Spleen (tissue), 7 donors: ENCODE data around the gene ASIC4.

Experiments used
- CTCF ChIP-seq, 11 experiments: fragments of 200-600 bp in 7 of 11; fragments of 450-650 bp in 4 of 11; sonication (generic) in 4 of 11; IDR thresholded peaks in 8 of 11; conservative IDR thresholded peaks in 3 of 11; 1 replicate in 7 of 11; 2 replicates in 4 of 11; pipeline versions ENCODE4 v1.4.0 to v1.8.0; 2016 to 2021; ENCODE audit warnings: antibody characterized with exemption in 11 of 11, inconsistent platforms in 4 of 11, mild to moderate bottlenecking in 1 of 11
- POLR2A ChIP-seq, 3 donors: fragments of 450-650 bp; IDR thresholded peaks; one replicate each; pipeline ENCODE4 v1.5.1; 2017; ENCODE audit warnings: antibody characterized with exemption in 3 of 3, mild to moderate bottlenecking in 1 of 3
- POLR2AphosphoS5 ChIP-seq, 3 donors: sonication (generic); formaldehyde crosslinking; IDR thresholded peaks; one replicate each; pipeline ENCODE4 v1.5.1; 2017; ENCODE audit warnings: antibody characterized with exemption in 3 of 3
- donor health status: DM: no; HTN: no; CAD: no; lungs with moderate emphysema.
- donor health status: DM: no; HTN: no; CAD: no.
- donor health status: DM: no; HTN: no; CAD: no.

DNA sequence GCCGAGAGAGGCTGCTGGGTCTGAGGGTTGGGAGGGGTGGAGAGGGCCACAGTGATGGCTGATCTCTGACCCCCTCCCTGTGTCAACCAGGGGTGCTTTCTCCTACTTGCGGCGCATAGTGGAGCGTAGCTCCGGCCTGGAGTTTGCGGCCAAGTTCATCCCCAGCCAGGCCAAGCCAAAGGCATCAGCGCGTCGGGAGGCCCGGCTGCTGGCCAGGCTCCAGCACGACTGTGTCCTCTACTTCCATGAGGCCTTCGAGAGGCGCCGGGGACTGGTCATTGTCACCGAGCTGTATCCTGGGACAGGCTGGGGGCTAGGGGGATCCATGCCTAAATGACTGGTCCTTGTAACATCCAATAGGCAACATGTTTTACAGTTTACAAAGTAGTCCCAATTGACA lies 36.5 kb upstream of the ASIC4 start:
- TF ChIP-seq CTCF (IDR thresholded peaks at IDR 0.05 in 8 of 11, conservative IDR thresholded peaks at IDR 0.05 in 3 of 11), result no peak
- no peak for TF ChIP-seq POLR2A (IDR thresholded peaks at IDR 0.05)
- no peak for TF ChIP-seq POLR2AphosphoS5 (IDR thresholded peaks at IDR 0.05)
